Hematopoietic multipotent progenitor cell treated with erythropoietin and hydrocortisone succinate and interleukin-3 and kit ligand, for 15 days (in vitro differentiated cells): ENCODE data around the gene MATR3.

Experiments
- DNase-seq: peaks from one replicate; pipeline ENCODE4 v3.0.0-alpha.2; 2015; ENCODE audit warnings: low spot score

The MATR3 gene

GRCh38 chr5:139272471-139273321 is 20.8 kb upstream of the MATR3 start:
- no peak for DNase-seq

DNA sequence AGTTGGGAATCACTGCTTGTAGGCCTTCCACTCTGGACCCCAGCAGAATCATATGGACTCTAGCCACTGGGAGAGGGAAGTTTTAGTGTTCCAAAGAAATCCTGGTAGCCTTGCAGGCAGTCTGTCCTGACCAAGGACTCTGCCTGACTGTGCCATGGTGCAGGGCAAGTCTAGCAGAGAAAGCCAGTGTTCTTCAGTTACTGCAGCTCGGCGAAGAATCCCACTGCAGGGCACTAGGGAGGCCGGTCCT is 20.3 kb upstream of the MATR3 start:
- no peak for DNase-seq

- DNase-seq = peak; percentile 90
Observed at GRCh38 chr5:139273572-139274289, 19.8 kb upstream of the MATR3 start.

DNA sequence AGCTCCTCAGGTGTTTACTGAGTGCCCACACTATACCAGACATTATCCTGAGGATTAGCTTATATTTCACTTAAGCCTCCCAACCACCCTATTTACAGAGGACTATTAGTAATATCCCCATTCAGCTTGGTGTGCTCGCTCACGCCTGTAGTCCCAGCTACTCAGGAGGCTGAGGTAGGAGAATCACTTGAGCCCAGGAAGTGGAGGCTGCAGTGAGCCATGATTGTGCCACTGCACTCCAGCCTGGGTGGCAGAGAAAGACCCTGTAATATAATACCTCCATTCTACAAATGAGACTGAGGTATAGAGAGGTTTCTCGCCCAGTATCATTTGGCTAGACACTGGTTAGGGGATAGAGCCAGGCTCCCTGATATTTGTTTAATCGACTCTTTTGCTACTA is 18.0 kb upstream of the MATR3 start:
- no peak for DNase-seq

DNA sequence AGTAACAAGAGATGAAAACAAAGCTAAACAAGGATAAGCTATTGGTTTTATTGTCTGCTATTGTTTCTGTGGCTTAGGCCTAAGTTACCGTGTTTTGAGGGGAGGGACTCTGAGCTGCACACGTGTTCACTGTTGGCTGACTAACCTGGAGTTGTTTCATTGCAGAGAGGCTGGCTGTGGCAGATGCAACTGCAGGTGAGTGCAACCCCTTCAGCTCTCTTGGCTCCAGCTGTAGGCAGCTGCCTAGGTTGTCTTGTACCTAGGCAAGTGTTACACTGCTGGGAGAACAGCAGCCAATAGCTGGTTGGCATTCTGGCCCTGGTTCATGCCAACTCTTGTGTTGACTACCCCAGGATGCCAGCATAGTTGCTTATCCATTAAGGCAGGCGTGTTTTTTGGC is 17.6 kb upstream of the MATR3 start:
- peak; percentile 62 for DNase-seq

DNA sequence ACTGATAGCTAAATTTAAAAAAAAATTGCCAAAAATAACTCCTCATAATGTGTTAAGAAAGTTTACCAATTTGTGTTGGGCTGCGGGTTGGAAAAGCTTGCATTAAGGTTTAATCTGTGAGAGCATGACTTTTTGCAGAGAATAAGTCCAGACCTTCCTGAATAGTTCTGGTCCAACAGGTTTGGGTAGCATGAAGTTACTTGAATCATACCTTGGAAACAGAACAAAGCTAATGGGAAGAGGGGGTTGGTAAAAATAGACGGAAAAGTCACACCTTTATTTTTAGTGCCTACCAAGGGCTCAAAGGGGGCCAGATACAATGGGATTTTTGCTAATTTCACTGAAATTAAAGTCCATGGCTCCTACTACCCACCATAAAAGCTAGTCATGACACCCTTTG is 17.1 kb upstream of the MATR3 start:
- DNase-seq = no peak

DNA sequence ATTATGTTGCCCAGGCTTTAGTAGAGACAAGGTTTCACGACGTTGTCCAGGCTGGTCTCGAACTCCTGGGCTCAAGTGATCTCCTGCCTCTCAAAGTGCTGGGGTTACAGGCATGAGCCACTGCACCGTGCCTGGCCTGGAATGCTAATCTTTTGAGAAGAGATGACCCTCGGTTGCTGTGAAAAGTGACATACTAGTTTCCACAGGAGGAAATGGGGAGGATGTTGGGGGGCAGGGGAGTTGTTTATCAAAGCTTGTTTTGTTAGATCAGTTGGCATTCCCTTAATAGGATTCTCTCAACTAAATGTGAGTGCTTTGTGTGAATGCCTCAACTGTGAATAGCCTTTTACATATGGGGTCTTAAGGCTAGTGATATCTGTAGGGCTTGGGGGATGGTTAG is 16.4 kb upstream of the MATR3 start:
- DNase-seq = no peak

DNA sequence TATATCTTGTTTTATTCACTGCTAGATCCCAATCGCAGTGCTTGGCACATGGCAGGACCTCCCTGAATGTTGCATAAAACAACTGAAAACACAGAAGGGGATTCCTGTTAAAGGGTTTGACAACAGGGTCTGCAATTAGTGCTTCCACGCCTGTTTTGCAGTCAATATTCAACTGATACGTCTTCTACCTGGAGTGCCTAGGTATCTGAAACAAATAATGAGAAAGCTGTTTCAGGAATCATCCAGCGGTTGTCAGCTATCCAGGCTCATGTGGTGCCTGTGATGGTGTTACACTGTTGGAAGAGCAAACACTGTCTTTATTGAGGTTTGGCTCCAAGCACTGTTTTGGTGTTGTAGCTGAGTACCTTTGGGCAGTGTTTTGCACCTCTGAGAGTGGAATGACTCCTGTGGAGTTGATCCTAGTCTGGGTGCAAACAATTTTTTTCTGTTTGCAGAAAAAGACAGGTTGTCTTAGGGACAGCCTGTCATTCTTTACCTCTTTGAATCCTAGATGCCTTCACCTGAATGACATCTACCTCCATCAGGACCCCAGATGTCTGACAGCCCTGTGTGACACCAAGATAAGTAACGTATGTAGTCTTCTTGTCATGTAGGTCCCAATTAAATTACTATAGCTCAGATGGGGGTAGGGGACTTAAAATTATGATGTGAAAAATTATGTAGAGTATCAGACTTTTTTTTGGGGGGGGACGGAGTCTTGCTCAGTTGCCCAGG is 14.8 kb upstream of the MATR3 start:
- DNase-seq = no peak

- no peak for DNase-seq
Observed at GRCh38 chr5:139282197-139282557, 11.4 kb upstream of the MATR3 start.

DNA sequence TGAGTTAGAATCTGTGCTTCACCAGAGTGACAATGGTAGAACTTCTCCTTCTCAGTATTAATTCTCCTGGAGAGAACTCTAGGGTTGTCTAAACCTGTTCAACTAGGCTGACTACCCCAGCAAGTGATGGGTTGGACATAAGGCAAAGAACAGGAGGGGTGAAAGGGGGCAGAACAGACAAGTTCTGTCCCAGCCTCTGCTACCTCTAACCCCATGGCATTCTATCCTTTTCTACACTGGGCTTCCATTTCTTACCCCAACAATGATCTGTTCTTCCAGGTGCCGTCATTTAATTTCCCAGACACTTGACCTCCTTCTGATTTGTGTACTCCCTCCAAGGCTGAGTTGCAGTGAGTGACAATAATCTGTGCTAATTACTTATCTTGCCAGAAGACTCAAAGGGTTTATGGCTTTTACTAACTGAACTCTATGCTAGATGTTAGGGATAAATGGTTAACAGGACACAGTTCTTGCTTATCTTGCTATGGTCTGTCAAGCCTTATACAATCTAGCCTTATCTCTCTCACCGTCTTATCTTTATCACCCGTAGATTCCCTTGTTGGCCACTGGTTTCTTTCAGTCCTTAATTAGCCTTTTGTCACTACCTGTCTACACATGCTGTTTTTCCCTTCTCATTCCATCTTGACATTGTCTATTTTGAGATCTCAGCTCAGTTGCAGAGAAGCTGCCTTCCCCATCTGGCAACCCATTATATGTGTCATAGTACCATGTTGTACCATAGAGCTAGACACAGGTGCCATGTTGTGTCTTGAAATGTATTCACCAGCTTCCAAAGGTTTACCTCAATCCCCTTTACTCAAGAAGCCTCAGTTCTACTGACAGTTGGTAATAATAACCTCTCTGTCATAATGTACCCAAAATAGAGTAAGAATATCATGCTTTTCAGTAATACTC is 10.0 kb upstream of the MATR3 start:
- no peak for DNase-seq

- no peak for DNase-seq
Observed at GRCh38 chr5:139284295-139284694, 9.2 kb upstream of the MATR3 start.

GRCh38 chr5:139285651-139286392 is 7.7 kb upstream of the MATR3 start:
- no peak for DNase-seq

GRCh38 chr5:139287890-139288635 is 5.5 kb upstream of the MATR3 start:
- DNase-seq = no peak

DNA sequence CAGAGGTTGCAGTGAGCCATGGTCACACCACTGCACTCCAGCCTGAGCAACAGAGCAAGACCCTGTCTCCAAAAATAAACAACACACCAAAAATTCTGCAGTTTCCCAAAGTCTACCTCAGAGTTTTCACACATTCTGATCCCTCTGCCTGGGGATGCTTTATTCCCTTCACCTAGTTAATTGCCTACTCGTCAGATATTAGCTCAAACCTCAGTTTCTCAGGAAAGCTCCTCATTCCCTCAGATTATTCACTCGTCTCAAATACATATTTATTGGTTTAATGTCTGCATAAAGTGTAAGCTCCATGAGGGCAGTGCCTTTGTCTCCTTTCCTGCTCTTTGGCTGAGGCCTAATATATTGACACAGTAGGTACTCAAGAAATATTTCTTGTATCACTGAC is 2.5 kb upstream of the MATR3 start:
- DNase-seq = no peak

- DNase-seq = no peak
Observed at GRCh38 chr5:139293202-139293506, 386 bp upstream of the MATR3 start.

GRCh38 chr5:139294374-139295165 is 1.0 kb downstream of the MATR3 start:
- DNase-seq = peak; percentile 63

DNA sequence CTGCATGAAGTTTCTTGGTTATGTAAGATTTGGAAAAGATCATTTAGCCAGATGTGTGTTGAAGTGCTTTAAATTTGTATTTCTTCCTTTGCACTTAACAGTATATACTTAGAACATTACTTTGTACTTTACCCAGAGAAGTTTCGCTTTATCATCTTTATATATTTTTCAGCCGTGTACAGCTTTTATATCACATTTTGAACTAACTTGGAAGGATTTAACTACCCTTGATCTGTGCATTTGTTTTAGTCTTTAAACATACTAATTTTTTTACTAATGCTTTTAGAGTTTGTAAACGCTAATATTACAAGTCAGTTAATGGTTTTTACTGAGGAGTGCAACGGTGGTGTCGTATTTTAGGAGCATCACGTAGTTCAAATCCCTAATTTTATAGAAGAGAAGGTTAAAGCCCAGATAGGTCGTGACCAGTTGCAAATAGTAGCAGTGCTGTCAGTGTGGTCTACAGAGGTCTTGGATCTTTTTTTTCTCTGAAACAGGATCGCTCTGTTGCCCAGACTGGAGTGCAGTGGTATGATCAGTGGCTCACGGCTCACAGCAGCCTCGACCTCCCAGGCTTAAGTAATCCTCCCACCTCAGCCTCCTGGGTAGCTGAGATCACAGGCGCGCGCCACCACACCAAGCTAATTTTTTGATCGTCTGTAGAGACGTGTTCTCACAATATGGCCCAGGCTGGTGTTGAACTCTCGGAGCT is 2.0 kb downstream of the MATR3 start:
- no peak for DNase-seq

DNA sequence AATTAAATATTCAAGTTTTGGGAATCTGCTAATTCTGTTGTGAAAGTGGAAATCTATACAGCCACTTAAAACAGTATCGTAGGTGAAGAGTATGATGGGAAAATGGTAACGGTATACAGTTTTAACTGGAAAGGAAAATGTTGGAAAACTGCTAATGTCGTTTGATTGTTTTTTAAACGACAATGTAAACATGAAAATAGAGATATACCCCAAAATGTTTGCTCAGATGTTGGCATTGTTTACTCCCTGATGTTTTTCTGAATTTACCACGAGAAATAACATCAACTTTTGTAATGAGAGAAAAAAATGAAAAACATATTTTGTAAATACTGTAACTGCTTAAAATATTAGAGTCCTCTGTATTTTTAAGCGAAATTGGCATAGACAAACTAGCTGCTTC is 2.7 kb downstream of the MATR3 start:
- no peak for DNase-seq

GRCh38 chr5:139296862-139297326 is 3.4 kb downstream of the MATR3 start:
- no peak for DNase-seq
